GM10248 (cell line): ENCODE data around the gene IQGAP3.

Source experiments
- CTCF ChIA-PET: fragments of 300-600 bp; sonication (Branson Sonifier 250); formaldehyde crosslinking; extraction: SDS; loops from one replicate; lab custom pipeline; 2021; ENCODE audit warnings: antibody characterized with exemption; lab: Yijun Ruan, JAX
- POLR2A ChIA-PET: fragments of 350-650 bp; sonication (Branson Sonifier 250); formaldehyde crosslinking; extraction: SDS; loops from one replicate; lab custom pipeline; 2020; ENCODE audit warnings: antibody characterized with exemption; lab: Yijun Ruan, JAX
- DNase-seq: peaks from one replicate; pipeline ENCODE4 v3.0.0; 2012; ENCODE audit errors: extremely low spot score
- TF ChIP-seq, protein P1 (sequence below): IDR thresholded peaks from 2 replicates; pipeline ENCODE4 v1.5.1; 2012; ENCODE audit warnings: mild to moderate bottlenecking, low read depth; ENCODE audit errors: extremely low read depth, missing control alignments, control extremely low read depth

IQGAP3 gene

DNA sequence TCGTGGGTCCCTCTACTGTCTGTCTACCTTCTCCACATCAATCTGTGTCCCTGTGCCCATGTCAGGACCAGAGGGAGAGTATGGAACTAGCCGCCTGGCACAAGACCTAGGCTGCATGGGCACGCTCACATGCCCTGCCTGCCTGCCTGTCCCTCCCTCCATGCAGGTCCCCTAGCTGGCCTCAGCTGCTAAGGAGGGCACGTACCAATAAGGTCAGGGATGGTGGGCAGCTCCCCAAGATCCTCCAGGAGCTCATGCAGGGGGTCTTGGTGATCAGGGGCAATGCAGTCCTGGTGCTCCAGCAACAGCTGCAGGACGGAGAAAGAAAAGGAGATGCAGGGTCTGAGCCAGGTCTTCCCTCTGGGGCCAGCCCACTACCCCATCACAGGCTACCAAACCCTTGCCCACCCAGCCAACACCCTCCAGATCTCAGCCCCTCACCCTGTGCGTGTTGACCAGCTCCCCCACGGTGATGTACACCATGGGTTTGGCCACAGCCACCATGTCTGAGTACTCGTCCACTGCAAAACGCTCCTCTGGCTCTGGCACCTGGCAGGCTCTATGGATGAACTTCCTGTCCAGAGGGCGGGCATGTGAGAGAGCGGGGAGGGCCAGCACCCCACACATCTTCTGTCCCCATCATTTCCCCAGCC is 38.7 kb downstream of the IQGAP3 start:
- CTCF ChIA-PET, result interaction anchor here (3.1 kb wide), 1 partner anchor 12 kb away, joined by 10 read pairs; no protein-coding TSS in a partner anchor
- no peak for DNase-seq
- TF ChIP-seq, protein P1, sequence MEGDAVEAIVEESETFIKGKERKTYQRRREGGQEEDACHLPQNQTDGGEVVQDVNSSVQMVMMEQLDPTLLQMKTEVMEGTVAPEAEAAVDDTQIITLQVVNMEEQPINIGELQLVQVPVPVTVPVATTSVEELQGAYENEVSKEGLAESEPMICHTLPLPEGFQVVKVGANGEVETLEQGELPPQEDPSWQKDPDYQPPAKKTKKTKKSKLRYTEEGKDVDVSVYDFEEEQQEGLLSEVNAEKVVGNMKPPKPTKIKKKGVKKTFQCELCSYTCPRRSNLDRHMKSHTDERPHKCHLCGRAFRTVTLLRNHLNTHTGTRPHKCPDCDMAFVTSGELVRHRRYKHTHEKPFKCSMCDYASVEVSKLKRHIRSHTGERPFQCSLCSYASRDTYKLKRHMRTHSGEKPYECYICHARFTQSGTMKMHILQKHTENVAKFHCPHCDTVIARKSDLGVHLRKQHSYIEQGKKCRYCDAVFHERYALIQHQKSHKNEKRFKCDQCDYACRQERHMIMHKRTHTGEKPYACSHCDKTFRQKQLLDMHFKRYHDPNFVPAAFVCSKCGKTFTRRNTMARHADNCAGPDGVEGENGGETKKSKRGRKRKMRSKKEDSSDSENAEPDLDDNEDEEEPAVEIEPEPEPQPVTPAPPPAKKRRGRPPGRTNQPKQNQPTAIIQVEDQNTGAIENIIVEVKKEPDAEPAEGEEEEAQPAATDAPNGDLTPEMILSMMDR, result no peak
- POLR2A ChIA-PET, result no interaction called here

DNA sequence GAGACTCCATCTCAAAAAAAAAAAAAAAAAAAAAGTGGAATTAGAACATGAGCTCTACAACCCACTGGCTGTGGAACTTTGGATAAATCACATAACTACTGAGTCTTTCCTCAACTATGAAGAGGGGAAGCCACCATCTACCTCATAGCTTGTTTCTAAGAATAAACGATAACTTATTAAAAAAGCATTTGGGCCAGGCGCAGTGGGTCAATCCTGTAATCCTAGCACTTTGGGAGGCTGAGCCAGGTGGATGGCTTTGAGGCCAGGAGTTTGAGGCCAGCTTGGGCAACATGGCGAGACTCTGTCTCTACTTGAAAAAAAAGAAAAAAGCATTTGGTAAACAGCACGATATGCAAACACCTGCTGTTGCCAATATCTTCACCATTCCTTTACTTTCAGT is 40.0 kb downstream of the IQGAP3 start:
- POLR2A ChIA-PET, result no interaction called here
- CTCF ChIA-PET, result interaction anchor here (0.8 to 3.1 kb wide), 7 partner anchors 8 to 127 kb away, joined by 3 to 10 read pairs (median 4); partner anchors contain the start of gene MEF2D
- no peak for DNase-seq
- TF ChIP-seq, protein P1, result no peak

DNA sequence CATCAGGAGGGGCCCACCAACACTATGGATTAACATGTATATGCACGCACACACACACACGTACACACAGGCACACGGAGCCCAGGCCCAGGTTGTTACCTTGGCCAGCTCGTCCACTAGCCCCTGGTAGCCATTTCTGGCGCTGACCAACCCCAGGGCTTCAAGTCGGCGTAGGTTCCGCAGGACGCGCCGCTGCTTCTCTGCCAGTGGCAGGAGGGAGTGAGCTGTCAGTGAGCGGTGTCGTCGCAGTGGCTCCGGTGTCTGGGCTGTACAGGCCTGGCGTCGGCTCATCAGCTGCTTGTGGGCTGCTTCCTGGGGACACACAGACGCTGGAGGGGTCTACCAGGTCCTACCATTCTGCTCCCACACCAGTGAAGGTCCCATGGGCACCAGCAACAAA is 42.4 kb downstream of the IQGAP3 start:
- ChIA-PET POLR2A (no interaction called here), CTCF (interaction anchor here (2.5 kb wide), 1 partner anchor 29 kb away, joined by 6 read pairs; the partner anchor contains the start of gene MEF2D)
- TF ChIP-seq, protein P1, result no peak
- no peak for DNase-seq

DNA sequence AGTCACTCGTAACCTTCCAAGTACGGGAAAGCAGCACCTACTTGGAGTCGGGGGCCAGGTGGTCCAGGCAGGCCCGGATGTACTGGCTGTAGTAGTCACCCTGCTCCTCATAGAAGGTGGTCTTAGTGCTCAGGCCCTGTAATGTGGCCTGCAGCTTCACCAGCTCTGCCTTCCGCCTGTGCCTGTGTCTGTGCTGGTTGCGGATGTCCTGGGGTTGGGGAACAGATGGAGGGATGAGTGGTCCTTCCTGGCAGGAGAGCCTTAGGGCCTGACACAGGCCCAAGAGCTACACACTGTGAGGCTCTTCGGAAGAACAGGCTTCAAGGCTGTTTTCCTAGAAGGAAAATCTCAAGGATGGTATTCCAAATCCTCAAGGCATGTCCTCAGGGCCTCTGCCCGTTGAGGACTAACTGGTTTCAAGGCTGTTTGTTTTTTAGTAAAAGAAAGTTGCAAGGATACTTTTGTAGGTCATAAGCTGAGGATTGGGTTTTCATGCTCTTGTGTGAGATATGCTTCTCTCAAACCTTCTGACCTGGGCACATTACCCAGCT is 43.4 kb downstream of the IQGAP3 start:
- ChIA-PET POLR2A (no interaction called here), CTCF (interaction anchor here (1.6 to 2.2 kb wide), 2 partner anchors 12 to 16 kb away, joined by 3 to 7 read pairs; no protein-coding TSS in a partner anchor)
- no peak for DNase-seq
- TF ChIP-seq, protein P1, result no peak

DNA sequence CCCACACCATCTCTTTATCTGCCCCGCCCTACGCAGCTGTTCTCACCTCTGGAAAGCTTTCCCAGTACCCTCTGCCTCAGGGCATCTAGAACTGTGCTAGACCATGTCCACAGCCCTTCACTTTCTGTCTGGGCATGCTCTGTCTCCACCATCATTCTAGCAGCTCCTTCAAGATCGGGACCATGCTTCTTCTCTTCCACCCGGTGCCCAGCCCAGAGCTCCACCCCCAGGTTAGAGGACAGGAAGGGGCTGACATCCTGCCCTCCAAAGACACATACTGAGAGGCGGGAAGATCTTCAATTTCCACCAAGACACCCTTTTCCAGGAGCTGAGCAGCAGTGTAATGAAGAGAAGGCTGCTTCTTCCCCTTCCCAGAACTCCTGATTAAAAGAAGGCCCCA is 44.1 kb downstream of the IQGAP3 start:
- no peak for DNase-seq
- CTCF ChIA-PET, result interaction anchor here (1.6 to 2.2 kb wide), 3 partner anchors 11 to 31 kb away, joined by 3 to 7 read pairs (median 3); no protein-coding TSS in a partner anchor
- POLR2A ChIA-PET, result interaction anchor here (1.0 kb wide), 1 partner anchor 21 kb away, joined by 3 read pairs; no protein-coding TSS in a partner anchor
- TF ChIP-seq, protein P1, result no peak

DNA sequence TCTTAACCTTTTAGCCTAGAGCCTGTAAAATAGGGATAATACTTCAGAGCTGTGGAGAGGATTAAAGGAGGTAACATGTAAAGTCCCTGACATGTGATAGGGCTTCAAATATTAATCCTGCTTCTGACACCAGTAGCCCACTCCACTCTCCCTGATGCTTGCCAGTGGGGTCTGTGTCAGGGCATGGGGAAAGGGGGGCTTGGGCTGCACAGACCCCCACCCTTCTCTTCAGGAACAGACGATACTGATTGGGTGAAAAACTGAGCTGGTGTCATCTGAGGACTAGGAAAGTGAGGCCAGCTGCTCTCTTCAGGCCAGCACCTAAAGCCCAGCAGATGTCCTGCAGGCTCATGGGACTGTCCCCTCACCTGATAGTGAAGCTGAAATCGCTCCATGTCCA is 44.8 kb downstream of the IQGAP3 start:
- TF ChIP-seq, protein P1, result no peak
- ChIA-PET CTCF (interaction anchor here (1.1 to 2.2 kb wide), 4 partner anchors 10 to 47 kb away, joined by 3 to 7 read pairs (median 5); partner anchors contain the start of gene MEF2D), POLR2A (interaction anchor here (1.0 kb wide), 1 partner anchor 20 kb away, joined by 3 read pairs; no protein-coding TSS in a partner anchor)
- DNase-seq, result no peak
